Epidermal melanocyte (primary cell): ENCODE data around the gene LRP1-AS.
A peak's percentile ranks its signal among the peaks of the same experiment; 100 is the strongest.

Source experiments
- DNase-seq: peaks from one replicate; pipeline ENCODE4 v3.0.0; 2011; ENCODE audit warnings: low spot score; ENCODE audit not compliant: insufficient read length

The LRP1-AS gene

DNA sequence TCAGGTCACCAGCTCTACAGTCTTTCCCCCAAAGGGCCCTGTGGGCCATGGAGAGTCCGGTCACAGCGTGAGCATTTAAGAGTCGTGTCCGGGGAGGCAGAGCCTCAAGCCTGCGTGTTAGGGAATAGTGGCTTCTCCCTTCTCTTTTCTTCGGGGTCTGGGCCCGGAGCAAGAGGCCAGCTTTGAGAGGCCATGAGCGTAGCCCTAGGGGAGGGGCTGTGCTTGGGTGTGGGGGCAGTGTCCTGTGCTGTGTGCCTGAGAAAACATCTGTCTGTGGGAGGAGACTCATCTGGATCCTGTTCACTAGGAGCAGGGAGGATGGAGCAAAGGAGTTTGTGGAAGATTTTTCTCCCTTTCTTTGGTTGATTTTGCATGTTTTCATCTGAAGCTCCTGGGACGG is 5.3 kb downstream of the LRP1-AS start:
- DNase-seq = no peak

DNA sequence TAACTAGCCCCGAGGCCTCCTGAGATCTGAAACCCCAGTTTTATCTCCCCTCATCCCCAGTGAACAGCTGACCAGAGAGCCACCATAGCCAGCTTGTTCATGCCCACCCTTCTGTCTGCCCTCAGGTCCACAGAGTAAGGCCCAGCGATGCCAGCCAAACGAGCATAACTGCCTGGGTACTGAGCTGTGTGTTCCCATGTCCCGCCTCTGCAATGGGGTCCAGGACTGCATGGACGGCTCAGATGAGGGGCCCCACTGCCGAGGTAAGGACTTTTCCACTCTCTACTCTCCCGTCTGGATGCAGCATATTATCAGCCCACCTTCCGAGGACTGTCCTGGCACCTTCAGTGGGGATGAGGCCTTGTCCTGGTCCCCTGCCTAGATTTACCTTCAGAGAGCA is 6.2 kb downstream of the LRP1-AS start:
- no peak for DNase-seq

- no peak for DNase-seq
Measured at GRCh38 chr12:57139796-57140649, 7.4 kb downstream of the LRP1-AS start.

DNA sequence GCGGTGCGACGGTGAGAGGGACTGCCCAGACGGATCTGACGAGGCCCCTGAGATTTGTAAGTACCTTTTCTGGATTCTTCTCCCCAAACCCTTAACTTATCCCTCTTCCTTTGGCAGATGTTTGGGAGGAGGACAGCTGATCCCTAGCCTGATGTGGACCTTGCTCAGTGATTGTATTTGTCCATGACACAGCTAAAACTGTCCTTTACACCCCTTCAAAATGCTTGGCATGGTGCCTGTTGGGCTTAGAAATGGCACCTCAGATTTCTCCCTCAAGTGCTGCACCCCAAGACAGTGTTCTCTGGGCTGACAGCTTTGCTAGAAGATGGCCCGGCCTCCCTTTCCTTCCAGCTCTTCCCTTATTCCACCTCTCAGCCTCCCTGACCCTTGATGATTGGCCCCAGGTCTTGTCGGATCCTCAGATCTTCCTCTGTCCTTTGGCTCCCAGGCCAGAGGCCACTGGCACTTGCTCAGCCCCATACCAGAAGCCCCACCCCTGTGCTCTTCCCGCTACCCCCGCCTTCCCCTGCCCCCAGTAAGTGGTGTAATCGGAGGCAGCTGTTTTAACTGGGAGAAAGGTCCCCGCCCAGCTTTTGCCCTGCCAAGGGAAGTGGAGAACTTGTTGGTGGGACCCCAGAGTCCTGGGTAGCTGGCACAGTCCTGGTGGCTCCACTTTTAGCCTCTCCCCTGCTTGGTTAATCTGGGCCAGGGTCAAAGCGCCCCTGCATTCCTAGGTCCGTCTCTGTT is 8.7 kb downstream of the LRP1-AS start:
- no peak for DNase-seq

- no peak for DNase-seq
Measured at GRCh38 chr12:57135527-57136326, 11.7 kb downstream of the LRP1-AS start.

- DNase-seq = no peak
Measured at GRCh38 chr12:57134949-57135348, 12.5 kb downstream of the LRP1-AS start.

DNA sequence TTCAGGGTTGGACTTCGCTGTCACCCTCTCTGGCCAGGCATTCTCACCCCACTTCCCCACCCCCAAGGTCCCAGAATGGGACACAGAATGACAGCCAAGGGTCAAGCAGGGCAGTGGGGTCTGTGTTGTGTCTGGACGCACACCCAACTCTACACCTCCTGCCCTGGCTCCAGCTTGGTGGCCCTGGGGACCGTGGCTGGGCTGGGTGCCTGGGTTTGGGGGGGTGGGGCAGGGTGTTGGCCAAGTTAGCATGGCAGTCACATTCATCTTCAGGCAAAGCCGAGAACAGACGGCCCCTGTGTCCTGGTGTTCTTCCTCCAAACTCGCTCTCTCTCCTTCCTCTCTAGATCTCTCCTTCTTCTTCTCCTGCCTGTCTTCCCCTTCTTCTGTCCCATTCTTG is 13.5 kb downstream of the LRP1-AS start:
- DNase-seq = no peak

DNA sequence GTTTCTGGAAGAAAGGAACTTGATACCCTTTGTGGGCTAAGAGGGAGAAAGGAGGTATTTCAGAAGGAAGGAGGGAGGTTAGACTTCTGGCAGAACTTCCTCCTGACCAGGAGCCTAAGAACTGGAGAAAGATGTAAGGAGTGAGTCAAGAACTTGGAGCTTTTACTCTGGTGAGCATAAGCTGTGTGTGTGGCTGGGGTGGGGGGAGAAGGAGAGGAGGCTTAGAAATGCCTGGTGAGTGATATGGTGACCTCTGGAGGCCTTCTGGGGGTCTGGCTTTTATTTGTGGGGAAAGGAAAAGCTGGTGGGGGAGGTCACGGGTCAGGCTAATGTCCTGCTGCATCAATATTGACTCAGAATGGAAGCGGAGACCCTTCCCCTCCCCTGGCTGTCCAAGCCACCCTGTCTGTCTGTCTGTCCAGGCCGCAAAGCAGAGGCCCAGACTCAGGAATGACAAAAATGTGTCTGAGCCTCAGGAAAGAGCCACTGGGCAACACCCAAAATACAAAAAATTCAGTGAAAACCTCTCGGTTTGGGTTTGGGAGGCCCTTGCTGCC is 14.3 kb downstream of the LRP1-AS start:
- no peak for DNase-seq

DNA sequence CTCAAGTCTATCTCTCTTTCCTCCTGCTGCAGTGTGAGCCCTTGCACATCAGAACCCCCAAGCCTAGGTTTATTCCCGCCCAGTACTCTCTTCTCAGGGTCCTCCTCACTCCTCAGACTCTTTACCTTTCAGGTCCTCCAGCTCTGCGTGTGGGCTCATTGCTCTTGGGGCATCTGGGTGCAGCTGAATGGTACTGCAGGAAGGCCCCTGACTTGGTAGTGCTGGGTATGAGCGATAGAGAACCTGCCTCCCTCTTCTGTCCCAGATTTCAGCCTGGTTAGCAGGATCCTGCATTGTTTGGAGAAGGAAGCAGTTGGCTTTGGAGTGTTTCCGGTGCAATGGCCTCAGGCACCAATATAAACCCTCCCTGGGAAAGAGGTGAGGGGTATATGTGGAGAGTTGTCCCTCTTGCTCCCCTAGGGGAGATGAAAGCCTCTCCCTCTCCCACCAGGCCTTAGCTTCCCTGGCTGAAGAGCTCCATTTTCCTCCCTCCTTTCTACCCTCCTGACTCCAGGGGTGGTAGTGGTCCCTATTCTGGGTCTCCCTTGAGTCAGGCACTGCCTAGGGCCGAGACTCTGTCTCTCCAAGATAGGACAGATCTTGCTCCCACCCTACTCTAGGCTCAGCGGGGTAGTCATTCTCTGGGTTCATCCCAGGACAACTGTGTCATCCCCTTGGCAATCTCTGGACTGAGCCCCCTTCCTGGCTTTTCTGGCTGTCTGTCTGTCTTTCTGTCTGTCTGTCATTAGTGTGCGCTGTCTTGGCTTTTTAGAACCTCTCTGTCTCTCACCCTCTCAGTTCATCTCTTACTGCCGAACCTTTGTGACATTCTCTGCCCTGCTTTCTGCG is 15.3 kb downstream of the LRP1-AS start:
- no peak for DNase-seq

- DNase-seq = no peak
Measured at GRCh38 chr12:57130941-57131340, 16.5 kb downstream of the LRP1-AS start.

DNA sequence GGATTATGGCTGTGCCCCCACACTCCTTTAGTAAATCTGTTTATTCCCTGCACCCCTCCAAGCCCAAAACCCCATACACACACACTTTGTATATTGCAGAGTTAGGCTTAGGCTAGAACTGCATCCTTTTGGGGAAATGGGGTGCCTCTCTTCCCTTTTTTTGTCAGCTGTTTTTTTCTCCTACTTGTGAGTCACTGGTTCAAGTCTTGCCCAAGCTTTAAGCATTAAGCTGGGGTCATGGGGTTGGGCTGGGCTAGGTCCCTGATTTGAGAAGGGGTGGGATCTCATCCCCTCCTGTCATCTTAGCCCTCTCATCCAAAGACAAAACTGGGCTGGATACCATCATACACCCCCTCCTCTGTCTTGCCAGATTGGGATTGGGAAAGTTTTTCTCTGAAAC is 17.5 kb downstream of the LRP1-AS start:
- no peak for DNase-seq

- no peak for DNase-seq
Measured at GRCh38 chr12:57129321-57129842, 18.0 kb downstream of the LRP1-AS start.

DNA sequence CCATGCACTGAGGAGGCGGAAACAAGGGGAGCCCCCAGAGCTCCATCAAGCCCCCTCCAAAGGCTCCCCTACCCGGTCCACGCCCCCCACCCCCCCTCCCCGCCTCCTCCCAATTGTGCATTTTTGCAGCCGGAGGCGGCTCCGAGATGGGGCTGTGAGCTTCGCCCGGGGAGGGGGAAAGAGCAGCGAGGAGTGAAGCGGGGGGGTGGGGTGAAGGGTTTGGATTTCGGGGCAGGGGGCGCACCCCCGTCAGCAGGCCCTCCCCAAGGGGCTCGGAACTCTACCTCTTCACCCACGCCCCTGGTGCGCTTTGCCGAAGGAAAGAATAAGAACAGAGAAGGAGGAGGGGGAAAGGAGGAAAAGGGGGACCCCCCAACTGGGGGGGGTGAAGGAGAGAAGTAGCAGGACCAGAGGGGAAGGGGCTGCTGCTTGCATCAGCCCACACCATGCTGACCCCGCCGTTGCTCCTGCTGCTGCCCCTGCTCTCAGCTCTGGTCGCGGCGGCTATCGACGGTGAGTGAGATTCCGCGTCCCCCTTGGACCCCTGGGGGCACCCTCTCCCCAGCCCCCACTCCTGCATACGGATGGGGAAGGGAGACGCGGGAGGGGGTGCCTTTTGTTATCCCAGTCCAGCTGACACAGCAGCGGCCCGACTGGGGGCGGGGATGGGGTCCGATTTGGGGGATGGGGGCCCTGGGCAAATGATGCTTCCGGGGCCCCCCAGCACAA is 18.7 kb downstream of the LRP1-AS start:
- no peak for DNase-seq

GRCh38 chr12:57127726-57128518 is 19.5 kb downstream of the LRP1-AS start, which contains the start of gene LRP1:
TSS of gene LRP1 (plus strand) at chr12:57128483. CDS start at chr12:57128965, 482 bp downstream.
- DNase-seq = peak; percentile 68

DNA sequence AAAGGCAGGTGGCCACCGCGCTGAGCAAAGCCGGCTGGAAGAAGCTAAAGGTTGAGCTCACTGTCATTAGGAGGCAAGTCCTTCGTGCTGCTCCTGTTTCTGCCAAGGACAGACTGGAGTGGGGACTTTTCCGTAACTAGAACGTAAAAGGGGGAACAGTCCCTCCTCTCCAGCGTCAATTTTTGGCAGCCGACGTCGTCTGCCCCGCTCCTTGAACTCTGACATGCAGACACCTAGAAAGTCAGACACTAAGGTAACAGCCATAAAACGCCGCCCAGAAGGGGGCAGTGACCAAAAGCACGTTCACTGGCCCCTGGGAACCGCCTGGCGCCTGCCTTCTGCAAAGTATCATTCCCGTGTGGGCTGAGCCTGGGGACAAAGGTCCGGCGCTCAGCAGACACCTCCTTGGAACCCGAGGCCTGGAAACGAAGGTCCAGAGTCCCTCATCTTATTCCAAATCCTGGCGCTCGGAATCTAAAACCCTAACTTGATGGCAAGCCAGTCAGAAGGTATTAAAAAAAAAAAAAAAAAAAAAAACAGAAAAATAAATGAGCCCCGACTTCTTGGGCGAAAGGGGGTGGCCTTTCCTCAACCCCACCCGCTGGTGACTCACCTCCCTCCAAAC is 20.2 kb downstream of the LRP1-AS start:
- no peak for DNase-seq

DNA sequence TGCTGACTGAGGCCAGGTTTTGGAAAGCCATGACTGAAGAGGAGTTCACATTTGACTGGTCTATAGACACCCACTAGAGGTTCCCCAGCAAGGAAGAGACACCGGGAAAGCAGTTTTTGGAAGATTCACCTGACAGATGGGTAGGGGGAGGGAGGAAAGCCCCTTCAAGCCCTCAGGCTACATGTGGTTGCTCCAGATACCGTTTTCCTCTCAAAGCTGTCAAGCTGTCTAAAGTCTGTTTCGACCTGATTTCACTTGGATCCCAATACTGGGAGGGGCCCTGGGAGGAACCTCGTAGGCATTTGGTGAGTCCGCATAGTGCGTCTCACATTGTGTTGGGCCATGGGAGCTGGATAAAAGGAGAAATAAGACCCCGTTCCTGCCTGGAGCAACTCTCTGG is 20.9 kb downstream of the LRP1-AS start:
- no peak for DNase-seq

DNA sequence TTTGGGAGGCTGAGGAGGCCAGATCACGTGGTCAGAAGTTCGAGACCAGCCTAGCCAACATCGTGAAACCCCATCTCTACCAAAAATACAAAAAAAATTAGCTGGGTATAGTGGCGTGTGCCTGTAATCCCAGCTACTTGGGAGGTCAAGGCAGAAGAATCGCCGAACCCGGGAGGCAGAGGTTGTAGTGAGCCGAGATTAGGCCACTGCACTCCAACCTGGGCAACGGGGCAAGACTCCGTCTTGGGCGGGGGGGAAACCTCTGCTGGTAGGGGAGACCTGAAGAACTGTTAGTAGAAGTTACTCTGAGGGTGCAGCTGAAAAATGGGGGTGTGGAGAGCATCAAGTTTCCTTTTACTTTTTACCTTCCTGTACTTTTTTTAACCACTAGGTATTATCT is 21.4 kb downstream of the LRP1-AS start:
- no peak for DNase-seq

DNA sequence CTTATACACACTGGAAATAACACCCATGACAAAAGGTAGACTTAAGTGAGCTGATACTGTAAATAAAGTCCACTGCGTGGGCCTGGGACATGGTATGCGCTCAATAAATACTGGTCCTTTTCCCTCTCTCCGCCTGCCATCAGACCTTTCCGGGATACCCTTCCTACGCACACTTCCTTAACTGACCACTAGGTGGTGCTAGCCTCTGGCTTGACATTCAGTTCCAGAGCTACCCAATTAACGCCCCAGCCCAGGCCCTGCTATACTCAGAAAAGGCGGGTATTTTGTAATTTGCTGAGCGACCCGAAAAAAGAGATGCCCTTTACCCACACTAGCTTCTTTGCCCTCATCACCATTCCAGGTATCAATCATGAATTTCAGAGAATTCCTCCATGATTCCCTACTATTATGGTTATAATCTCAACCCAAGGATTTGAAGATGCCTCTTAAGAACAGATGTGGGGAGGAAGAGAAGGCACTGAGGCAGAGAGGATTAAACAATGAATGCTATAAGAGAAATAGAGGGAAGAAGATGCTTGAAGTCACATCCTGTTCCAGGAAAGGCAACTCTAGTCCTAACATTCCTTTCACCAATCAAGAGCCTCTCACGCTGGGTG is 23.1 kb downstream of the LRP1-AS start:
- peak; percentile 60 for DNase-seq
